Measurements from ENCODE around the gene NUP58.

DNA sequence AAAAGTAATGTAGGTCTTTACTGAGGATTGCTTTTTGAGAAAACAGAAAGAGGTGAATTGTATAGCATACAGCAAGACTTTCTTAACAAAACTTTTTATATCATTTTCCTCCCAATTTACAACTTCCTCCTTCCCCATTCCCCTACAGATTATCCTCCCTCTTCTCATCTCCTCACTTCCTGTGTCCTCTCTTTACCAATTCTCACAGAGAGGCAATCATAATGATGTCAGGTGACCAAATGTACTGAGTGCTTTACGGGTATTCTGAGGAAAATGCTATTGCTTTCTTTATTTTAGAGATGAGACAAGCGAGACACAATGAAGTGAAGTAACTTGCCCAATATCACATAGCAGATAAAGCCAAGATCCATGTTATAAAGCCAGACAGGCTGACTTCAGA lies 12.5 kb upstream of the NUP58 start:
- TF ChIP-seq, protein P1, sequence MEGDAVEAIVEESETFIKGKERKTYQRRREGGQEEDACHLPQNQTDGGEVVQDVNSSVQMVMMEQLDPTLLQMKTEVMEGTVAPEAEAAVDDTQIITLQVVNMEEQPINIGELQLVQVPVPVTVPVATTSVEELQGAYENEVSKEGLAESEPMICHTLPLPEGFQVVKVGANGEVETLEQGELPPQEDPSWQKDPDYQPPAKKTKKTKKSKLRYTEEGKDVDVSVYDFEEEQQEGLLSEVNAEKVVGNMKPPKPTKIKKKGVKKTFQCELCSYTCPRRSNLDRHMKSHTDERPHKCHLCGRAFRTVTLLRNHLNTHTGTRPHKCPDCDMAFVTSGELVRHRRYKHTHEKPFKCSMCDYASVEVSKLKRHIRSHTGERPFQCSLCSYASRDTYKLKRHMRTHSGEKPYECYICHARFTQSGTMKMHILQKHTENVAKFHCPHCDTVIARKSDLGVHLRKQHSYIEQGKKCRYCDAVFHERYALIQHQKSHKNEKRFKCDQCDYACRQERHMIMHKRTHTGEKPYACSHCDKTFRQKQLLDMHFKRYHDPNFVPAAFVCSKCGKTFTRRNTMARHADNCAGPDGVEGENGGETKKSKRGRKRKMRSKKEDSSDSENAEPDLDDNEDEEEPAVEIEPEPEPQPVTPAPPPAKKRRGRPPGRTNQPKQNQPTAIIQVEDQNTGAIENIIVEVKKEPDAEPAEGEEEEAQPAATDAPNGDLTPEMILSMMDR (optimal IDR thresholded peaks at IDR 0.05 in 1 of 3, IDR thresholded peaks at IDR 0.05 in 1 of 3, conservative IDR thresholded peaks at IDR 0.05 in 1 of 3; ENCODE audit: extremely low read depth in 1 of 3, insufficient read depth in 2 of 3, low read length in 3 of 3), result no peak
- TF ChIP-seq EZH2 (IDR thresholded peaks at IDR 0.05; ENCODE audit: low read length), result no peak
